Esophagus muscularis mucosa (tissue), 4 donors: ENCODE results near the gene TTC9C. TPM values are rescaled to one million over a fixed set of nuclear protein-coding genes. Genes with fewer than 3 reads are reported as not detected.
A peak's percentile ranks its signal among the peaks of the same experiment; 100 is the strongest.
"Not testable (repeated sequence)": the region's sequence is repeated elsewhere in the genome, so short reads cannot be mapped to it uniquely, and the experiment has no call there.

ENCODE experiments used
- DNase-seq: peaks from one replicate; pipeline ENCODE4 v3.0.0-alpha.2; 2017; ENCODE audit errors: extremely low spot score
- H3K27ac ChIP-seq, 4 donors: fragments of 200-600 bp; sonication (generic); replicated peaks in 1 of 4; 1 replicate in 3 of 4; 2 replicates in 1 of 4; pipeline ENCODE4 v1.5.1; 2016 to 2019; ENCODE audit warnings: mild to moderate bottlenecking in 1 of 4
- H3K27me3 ChIP-seq, 4 donors: fragments of 200-600 bp; sonication (generic); one replicate each; pipeline versions ENCODE4 v1.5.1 to v1.6.0; 2016 to 2019
- H3K36me3 ChIP-seq, 4 donors: fragments of 200-600 bp; sonication (generic); one replicate each; pipeline ENCODE4 v1.5.1; 2016 to 2019
- H3K4me1 ChIP-seq, 4 donors: fragments of 200-600 bp; sonication (generic); one replicate each; pipeline ENCODE4 v1.5.1; 2016 to 2019
- H3K4me3 ChIP-seq, 4 donors: fragments of 200-600 bp; sonication (generic); 1 replicate in 2 of 4; 2 replicates in 2 of 4; pipeline ENCODE4 v1.5.1; 2016 to 2019; ENCODE audit warnings: mild to moderate bottlenecking in 4 of 4, moderate library complexity in 1 of 4
- H3K9me3 ChIP-seq, 4 donors: fragments of 200-600 bp; sonication (generic); 1 replicate in 3 of 4; 2 replicates in 1 of 4; pipeline ENCODE4 v1.5.1; 2016 to 2019
- EP300 ChIP-seq: sonication (generic); formaldehyde crosslinking; IDR thresholded peaks from one replicate; pipeline ENCODE4 v1.6.1; 2017; ENCODE audit warnings: antibody characterized with exemption
- POLR2A ChIP-seq: fragments of 450-650 bp; IDR thresholded peaks from one replicate; pipeline ENCODE4 v1.6.1; 2017; ENCODE audit warnings: antibody characterized with exemption, moderate library complexity, mild to moderate bottlenecking, low read depth
- POLR2AphosphoS5 ChIP-seq, 2 donors: sonication (generic); formaldehyde crosslinking; IDR thresholded peaks; one replicate each; pipeline ENCODE4 v1.6.1; 2017; ENCODE audit warnings: antibody characterized with exemption in 2 of 2
- whole genome bisulfite sequencing: methylation state at CpG from one replicate; pipeline ENCODE4 v1.1.5; 2018; 5-methylcytosine and 5-hydroxymethylcytosine counted together
- intact Hi-C: fragments of 100-400 bp; cut with DNase I; formaldehyde crosslinking; loops from one replicate; pipeline ENCODE4 v1.15.1; 2023
- total RNA-seq, 4 donors: library from RNA; depleted of rRNA; stranded (reverse); fragments of >200 nt; gene quantifications; one replicate each; pipeline versions ENCODE4 v1.1.0 to v1.2.1, GENCODE V29; 2016
- TF ChIP-seq, protein P1 (sequence below), 3 experiments: fragments of 200-600 bp in 2 of 3; fragments of 450-650 bp in 1 of 3; sonication (generic) in 2 of 3; IDR thresholded peaks; one replicate each; pipeline ENCODE4 v1.5.1; 2017 to 2019; ENCODE audit warnings: antibody characterized with exemption in 3 of 3, mild to moderate bottlenecking in 2 of 3, moderate library complexity in 1 of 3

The TTC9C gene
- total RNA-seq, 4 donors from 2014 or later = 12.9 to 22.9 (median 18.2) TPM

DNA sequence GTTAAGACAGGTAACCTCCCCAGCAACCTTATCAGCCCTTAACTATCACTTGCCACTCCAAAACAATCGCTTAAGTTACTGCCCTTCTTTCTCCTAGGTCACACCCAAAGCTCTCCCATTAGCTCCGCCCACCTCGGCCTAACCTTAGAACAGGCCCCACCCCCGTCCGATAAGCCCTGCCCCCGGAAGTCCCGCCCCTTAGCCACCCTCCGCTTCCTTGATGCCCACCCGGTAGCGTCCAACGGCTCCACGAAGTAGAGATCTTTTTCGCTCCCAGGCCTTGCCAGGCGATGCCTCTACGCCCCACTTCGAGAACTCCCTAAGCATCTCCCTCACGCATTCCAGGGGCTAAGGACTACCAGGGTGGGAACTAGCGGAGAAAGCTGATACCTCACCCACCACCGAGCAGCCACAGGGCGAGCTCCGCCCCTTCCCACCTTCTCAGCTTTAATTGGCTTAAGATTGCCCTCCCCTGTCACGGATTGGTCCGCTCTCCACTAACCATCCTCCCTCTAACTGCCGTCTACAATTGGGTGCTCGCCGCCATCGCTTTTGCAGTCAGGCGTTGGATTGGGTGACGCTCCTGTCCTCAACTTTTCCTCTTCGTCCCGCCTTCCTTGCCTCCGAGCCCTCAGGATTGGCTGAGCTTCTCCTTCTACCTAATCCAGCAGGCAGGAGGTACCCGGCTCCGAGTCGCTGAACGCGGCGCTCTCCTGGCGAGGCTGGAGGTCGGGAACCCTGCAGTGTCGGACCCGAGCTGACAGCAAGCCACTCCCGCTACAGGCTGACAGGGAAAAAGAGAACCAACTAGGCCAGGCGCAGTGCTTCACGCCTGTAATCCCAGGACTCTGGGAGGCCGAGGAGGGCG, 25.7 kb downstream of the TTC9C start, which contains the start of gene ZBTB3:
Gene ZBTB3, minus strand, starts transcription at position 425 of the 868 bp plus-strand sequence. CDS start 496 bp downstream, outside the sequence.
- Histone ChIP-seq H3K9me3 (no peaks in the 10 kb centered on the region), H3K4me1 (peaks cover 17 to 48% (median 40%) of the 10 kb centered on the region in 4 donors), H3K27me3 (no peaks in the 10 kb centered on the region), H3K27ac (peak within 1 kb of the TSS; percentile 89 to 94 (median 90)), H3K4me3 (peak within 1 kb of the TSS; percentile 67 to 72 (median 70)), H3K36me3 (peaks cover 10 to 25% (median 22%) of the 10 kb centered on the region in 4 donors)
- 0% methylated on average over 43 of the region's 47 CpGs for WGBS
- intact Hi-C loops = no loop called here
- TF ChIP-seq POLR2A (peak; percentile 72), EP300 (no peak), POLR2AphosphoS5 (IDR thresholded peaks at IDR 0.05) (peak; percentile 74 to 96)
- TF ChIP-seq, protein P1, sequence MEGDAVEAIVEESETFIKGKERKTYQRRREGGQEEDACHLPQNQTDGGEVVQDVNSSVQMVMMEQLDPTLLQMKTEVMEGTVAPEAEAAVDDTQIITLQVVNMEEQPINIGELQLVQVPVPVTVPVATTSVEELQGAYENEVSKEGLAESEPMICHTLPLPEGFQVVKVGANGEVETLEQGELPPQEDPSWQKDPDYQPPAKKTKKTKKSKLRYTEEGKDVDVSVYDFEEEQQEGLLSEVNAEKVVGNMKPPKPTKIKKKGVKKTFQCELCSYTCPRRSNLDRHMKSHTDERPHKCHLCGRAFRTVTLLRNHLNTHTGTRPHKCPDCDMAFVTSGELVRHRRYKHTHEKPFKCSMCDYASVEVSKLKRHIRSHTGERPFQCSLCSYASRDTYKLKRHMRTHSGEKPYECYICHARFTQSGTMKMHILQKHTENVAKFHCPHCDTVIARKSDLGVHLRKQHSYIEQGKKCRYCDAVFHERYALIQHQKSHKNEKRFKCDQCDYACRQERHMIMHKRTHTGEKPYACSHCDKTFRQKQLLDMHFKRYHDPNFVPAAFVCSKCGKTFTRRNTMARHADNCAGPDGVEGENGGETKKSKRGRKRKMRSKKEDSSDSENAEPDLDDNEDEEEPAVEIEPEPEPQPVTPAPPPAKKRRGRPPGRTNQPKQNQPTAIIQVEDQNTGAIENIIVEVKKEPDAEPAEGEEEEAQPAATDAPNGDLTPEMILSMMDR (IDR thresholded peaks at IDR 0.05) = peak in 2 of 3 experiments; percentile 11 to 18
- DNase-seq = peak; percentile 100

DNA sequence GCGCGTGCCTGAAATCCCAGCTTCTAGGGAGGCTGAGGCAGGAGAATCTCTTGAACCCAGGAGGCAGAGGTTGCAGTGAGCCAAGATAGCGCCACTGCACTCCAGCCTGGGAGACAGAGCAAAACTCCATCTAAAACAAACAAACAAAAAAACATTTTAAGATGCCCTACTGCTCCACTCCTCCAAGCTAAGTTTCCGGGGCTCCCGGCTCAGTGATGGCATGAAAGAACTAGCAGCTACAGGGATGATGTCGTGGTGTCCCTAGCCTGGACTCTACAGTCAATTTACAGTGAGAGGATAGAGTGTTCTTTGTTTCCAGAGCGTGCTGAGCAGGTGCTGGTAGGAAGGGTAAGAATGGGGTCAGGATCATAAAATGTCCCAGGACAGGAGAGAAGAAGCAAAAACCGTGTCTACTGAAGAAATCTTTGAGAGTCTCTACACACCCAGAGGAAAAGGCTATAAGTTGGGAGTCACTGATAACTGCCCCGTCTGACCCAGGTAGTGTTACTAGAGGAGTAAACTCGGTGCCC, 26.9 kb downstream of the TTC9C start:
- intact Hi-C loops = no loop called here
- peaks cover 10 to 18% (median 15%) of the 10 kb centered on the region in 4 donors for H3K36me3 ChIP-seq
- DNase-seq = no peak
- no peaks in the 10 kb centered on the region for H3K27me3 ChIP-seq
- no peaks in the 10 kb centered on the region for H3K9me3 ChIP-seq
- H3K27ac ChIP-seq = no peak overlapping the region
- 87% methylated on average over 10 of the region's 10 CpGs for WGBS
- TF ChIP-seq EP300 (no peak), POLR2A (no peak), POLR2AphosphoS5 (IDR thresholded peaks at IDR 0.05) (no peak)
- TF ChIP-seq, protein P1 (IDR thresholded peaks at IDR 0.05) = no peak
- H3K4me1 ChIP-seq = peaks cover 17 to 43% (median 37%) of the 10 kb centered on the region in 4 donors
- H3K4me3 ChIP-seq = no peak overlapping the region

DNA sequence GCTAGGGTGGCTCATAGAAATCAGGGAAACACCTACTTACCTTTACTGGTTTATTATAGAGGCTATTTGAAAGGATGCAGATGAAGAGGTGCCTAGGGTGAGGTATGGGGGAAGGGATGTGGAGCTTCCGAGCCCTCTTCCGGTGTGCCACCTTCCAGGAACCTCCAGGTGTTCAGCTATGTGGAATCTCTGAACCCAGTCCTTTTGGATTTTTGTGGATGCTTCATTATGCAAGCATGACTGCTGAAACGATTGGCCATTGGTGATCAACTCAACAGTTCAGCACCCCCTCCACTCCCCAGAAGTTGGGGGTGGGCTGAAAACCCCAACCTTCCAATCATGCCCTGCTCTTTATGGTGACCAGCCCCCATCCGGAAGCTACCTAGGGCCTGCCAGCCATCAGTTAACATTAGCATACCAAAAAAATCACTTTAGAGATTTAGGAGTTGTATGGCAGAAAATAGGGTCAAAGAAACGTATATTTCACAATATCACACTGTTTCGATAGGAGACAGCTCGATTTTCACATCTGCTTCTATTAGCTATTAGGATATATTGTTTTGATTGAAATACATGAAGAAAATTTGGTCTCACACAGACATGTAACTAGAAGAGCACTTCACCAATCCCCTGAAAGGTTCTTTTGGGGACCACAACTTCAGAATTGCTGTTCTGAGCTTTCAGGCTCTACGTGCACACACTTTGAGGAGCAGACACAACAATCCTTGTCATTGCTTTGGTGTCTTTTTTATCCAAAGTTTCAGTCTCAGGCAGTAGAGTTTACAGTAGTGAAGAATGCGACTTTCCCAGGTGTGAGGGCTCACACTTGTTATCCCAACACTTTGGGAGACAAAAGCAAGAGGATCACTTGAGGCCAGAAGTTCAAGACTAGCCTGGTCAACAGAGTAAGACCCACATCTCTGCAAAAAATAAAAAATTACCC, 29.8 kb downstream of the TTC9C start:
- intact Hi-C loops = no loop called here
- H3K4me3 ChIP-seq = no peak overlapping the region
- no peaks in the 10 kb centered on the region for H3K9me3 ChIP-seq
- H3K27ac ChIP-seq = no peak overlapping the region
- 59% methylated on average over 9 of the region's 9 CpGs for WGBS
- DNase-seq = no peak
- peaks cover 22 to 31% (median 27%) of the 10 kb centered on the region in 4 donors for H3K4me1 ChIP-seq
- no peaks in the 10 kb centered on the region for H3K27me3 ChIP-seq
- H3K36me3 ChIP-seq = peaks cover 0 to 6% (median under 1%) of the 10 kb centered on the region in 4 donors
- TF ChIP-seq POLR2A = no peak
- TF ChIP-seq POLR2AphosphoS5 (IDR thresholded peaks at IDR 0.05) = no peak

DNA sequence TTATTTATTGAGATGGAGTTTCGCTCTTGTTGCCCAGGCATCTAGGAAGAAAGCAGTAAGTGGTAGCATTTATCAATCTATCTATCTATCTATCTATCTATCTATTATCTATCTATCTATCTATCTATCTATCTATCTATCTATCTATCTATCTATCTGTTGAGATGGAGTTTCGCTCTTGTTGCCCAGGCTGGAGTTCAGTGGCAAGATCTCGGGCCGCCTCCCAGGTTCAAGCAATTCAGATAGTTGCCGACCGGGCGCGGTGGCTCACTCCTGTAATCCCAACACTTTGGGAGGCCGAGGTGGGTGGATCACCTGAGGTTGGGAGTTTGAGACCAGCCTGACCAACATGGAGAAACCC, 32.6 kb downstream of the TTC9C start:
- WGBS = 41% methylated on average over 9 of the region's 9 CpGs
- DNase-seq, H3K9me3 ChIP-seq, intact Hi-C loops, H3K27me3 ChIP-seq: not testable (repeated sequence)
- H3K27ac ChIP-seq = peak overlapping the region; percentile 79 to 91 (median 86)
- H3K4me1 ChIP-seq = peaks cover 13 to 32% (median 27%) of the 10 kb centered on the region in 4 donors
- peaks cover 7 to 32% (median 11%) of the 10 kb centered on the region in 4 donors for H3K36me3 ChIP-seq
- H3K4me3 ChIP-seq = peak overlapping the region; percentile 73 to 91 (median 83)

DNA sequence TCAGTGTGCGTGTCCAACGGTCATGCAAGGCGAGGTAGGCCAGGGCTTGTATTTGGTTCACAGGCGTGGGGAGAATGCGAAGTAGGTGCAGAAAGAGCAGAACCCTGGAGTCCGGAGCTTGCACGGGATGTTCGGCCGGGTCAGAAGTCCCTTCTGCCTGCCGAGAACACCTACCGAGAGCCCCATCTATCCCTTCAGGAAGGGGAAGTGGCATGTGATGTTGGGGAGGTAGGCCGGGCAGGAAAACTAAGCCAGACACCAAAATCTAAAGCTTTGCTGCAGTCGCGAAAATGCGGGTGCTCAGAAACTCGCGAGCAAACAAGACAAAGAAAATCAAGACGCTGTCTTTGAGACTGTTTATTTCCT, 42.5 kb downstream of the TTC9C start:
- Histone ChIP-seq H3K4me3 (peak overlapping the region; percentile 70 to 79 (median 74)), H3K36me3 (peaks cover 7 to 33% (median 29%) of the 10 kb centered on the region in 4 donors), H3K9me3 (no peaks in the 10 kb centered on the region), H3K4me1 (peaks cover 18 to 36% (median 28%) of the 10 kb centered on the region in 4 donors), H3K27me3 (no peaks in the 10 kb centered on the region), H3K27ac (peak overlapping the region; percentile 92 to 96 (median 96))
- no peak for DNase-seq
- no peak for TF ChIP-seq EP300
- TF ChIP-seq, protein P1 (IDR thresholded peaks at IDR 0.05) = no peak
- TF ChIP-seq POLR2A = no peak
- TF ChIP-seq POLR2AphosphoS5 (IDR thresholded peaks at IDR 0.05) = no peak
- intact Hi-C loops = no loop called here
- WGBS = 0% methylated on average over 18 of the region's 18 CpGs
